WTC11 (cell line): ENCODE results near the gene MPZ. TPM values are rescaled to one million over a fixed set of nuclear protein-coding genes. Genes with fewer than 3 reads are reported as not detected.

ENCODE experiments used
- ATAC-seq: fragments of 200-7000 bp; cut with Tn5 transposase; 2 replicates; pipeline ENCODE4 v1.10.0; 2021; ENCODE audit warnings: mild to moderate bottlenecking, moderate library complexity
- CTCF ChIA-PET: fragments of 300-600 bp; sonication (Branson Sonifier 250); formaldehyde crosslinking; loops from one replicate; lab custom pipeline; 2021; ENCODE audit warnings: antibody characterized with exemption; lab: Charles Lee
- POLR2A ChIA-PET: fragments of 350-600 bp; sonication (Branson Sonifier 250); formaldehyde crosslinking; loops from one replicate; lab custom pipeline; 2021; ENCODE audit warnings: antibody characterized with exemption; lab: Charles Lee
- DNase-seq: peaks from one replicate; pipeline ENCODE4 v3.0.0; 2021; ENCODE audit warnings: low spot score
- H3K27ac Mint-ChIP-seq: 2 replicates; pipeline ENCODE4 v1.8.0; 2021; ENCODE audit warnings: mixed read lengths
- H3K27me3 Mint-ChIP-seq: 2 replicates; pipeline ENCODE4 v1.8.0; 2021; ENCODE audit warnings: low read depth, mild to moderate bottlenecking, moderate library complexity, mixed read lengths
- H3K36me3 Mint-ChIP-seq: 2 replicates; pipeline ENCODE4 v1.8.0; 2021; ENCODE audit warnings: mixed read lengths
- H3K4me1 Mint-ChIP-seq: 2 replicates; pipeline ENCODE4 v1.8.0; 2022; ENCODE audit warnings: mixed read lengths
- H3K4me3 Mint-ChIP-seq: 2 replicates; pipeline ENCODE4 v1.8.0; 2021; ENCODE audit warnings: mild to moderate bottlenecking, moderate library complexity, mixed read lengths
- H3K9me3 Mint-ChIP-seq: 2 replicates; pipeline ENCODE4 v1.8.0; 2021; ENCODE audit warnings: mixed read lengths
- AFF4 ChIP-seq: sonication (generic); formaldehyde crosslinking; IDR thresholded peaks from 2 replicates; pipeline ENCODE4 v1.8.1; 2023; ENCODE audit warnings: mild to moderate bottlenecking, missing genetic modification reagents, borderline replicate concordance
- AR ChIP-seq: fragments of 250-450 bp; sonication (Bioruptor Pico); IDR thresholded peaks from 2 replicates; pipeline ENCODE4 v1.9.0; 2021; ENCODE audit warnings: mild to moderate bottlenecking
- ATF1 ChIP-seq: sonication (generic); formaldehyde crosslinking; IDR thresholded peaks from 2 replicates; pipeline ENCODE4 v1.8.1; 2023; ENCODE audit warnings: mild to moderate bottlenecking, moderate library complexity, missing genetic modification reagents
- ATF2 ChIP-seq: sonication (generic); formaldehyde crosslinking; IDR thresholded peaks from 2 replicates; pipeline ENCODE4 v1.8.1; 2022; ENCODE audit warnings: low read depth, missing genetic modification reagents, borderline replicate concordance
- CREM ChIP-seq: sonication (generic); formaldehyde crosslinking; IDR thresholded peaks from 2 replicates; pipeline ENCODE4 v1.8.1; 2022; ENCODE audit warnings: mild to moderate bottlenecking, missing genetic modification reagents, moderate library complexity
- ETV6 ChIP-seq: sonication (generic); formaldehyde crosslinking; IDR thresholded peaks from 2 replicates; pipeline ENCODE4 v1.8.1; 2022; ENCODE audit warnings: mild to moderate bottlenecking, missing genetic modification reagents
- GABPB1 ChIP-seq: sonication (generic); formaldehyde crosslinking; IDR thresholded peaks from 2 replicates; pipeline ENCODE4 v1.8.1; 2023; ENCODE audit warnings: mild to moderate bottlenecking, missing genetic modification reagents
- GTF2I ChIP-seq: fragments of 250-450 bp; sonication (Bioruptor Pico); conservative IDR thresholded peaks from 2 replicates; pipeline ENCODE4 v1.4.0; 2021; ENCODE audit warnings: mild to moderate bottlenecking
- HMGXB4 ChIP-seq: sonication (generic); formaldehyde crosslinking; IDR thresholded peaks from 2 replicates; pipeline ENCODE4 v1.8.1; 2023; ENCODE audit warnings: mild to moderate bottlenecking, moderate library complexity, missing genetic modification reagents
- IRF2 ChIP-seq: sonication (generic); formaldehyde crosslinking; IDR thresholded peaks from 2 replicates; pipeline ENCODE4 v1.8.0; 2022; ENCODE audit warnings: low read depth, missing genetic modification reagents, borderline replicate concordance
- NFE2L1 ChIP-seq: sonication (generic); formaldehyde crosslinking; IDR thresholded peaks from 2 replicates; pipeline ENCODE4 v1.8.1; 2023; ENCODE audit warnings: missing genetic modification reagents
- NR1H2 ChIP-seq: sonication (generic); formaldehyde crosslinking; IDR thresholded peaks from 2 replicates; pipeline ENCODE4 v1.9.0; 2021; ENCODE audit warnings: mild to moderate bottlenecking, moderate library complexity, missing genetic modification reagents
- NR2C2 ChIP-seq: sonication (generic); formaldehyde crosslinking; IDR thresholded peaks from 2 replicates; pipeline ENCODE4 v1.8.0; 2022; ENCODE audit warnings: mild to moderate bottlenecking, missing genetic modification reagents
- RELA ChIP-seq: sonication (generic); formaldehyde crosslinking; IDR thresholded peaks from 2 replicates; pipeline ENCODE4 v1.8.1; 2022; ENCODE audit warnings: missing genetic modification reagents, mild to moderate bottlenecking, borderline replicate concordance
- SMAD3 ChIP-seq: sonication (generic); formaldehyde crosslinking; IDR thresholded peaks from 2 replicates; pipeline ENCODE4 v1.8.0; 2022; ENCODE audit warnings: missing genetic modification reagents, mild to moderate bottlenecking, borderline replicate concordance
- USF2 ChIP-seq: sonication (generic); formaldehyde crosslinking; IDR thresholded peaks from 2 replicates; pipeline ENCODE4 v1.8.1; 2023; ENCODE audit warnings: mild to moderate bottlenecking, missing genetic modification reagents, moderate library complexity
- ZNF219 ChIP-seq: sonication (generic); formaldehyde crosslinking; IDR thresholded peaks from 2 replicates; pipeline ENCODE4 v1.8.0; 2023; ENCODE audit warnings: missing genetic modification reagents, mild to moderate bottlenecking, borderline replicate concordance
- ZNF317 ChIP-seq: sonication (generic); formaldehyde crosslinking; IDR thresholded peaks from 2 replicates; pipeline ENCODE4 v1.8.1; 2023; ENCODE audit warnings: low read depth, mild to moderate bottlenecking, moderate library complexity, missing genetic modification reagents, borderline replicate concordance
- ZNF425 ChIP-seq: fragments of 250-450 bp; sonication (Bioruptor Pico); conservative IDR thresholded peaks from 2 replicates; pipeline ENCODE4 v1.9.0; 2021; ENCODE audit warnings: mild to moderate bottlenecking
- total RNA-seq: library from RNA; stranded (reverse); gene quantifications from 3 replicates; pipeline ENCODE4 v1.2.3, GENCODE V29; 2021

The MPZ gene
- total RNA-seq, 1 experiment from 2014 or later = 5.2 TPM

GRCh38 chr1:161333166-161333565, 23.4 kb upstream of the MPZ start:
- peaks cover 47% of the 10 kb centered on the region for H3K36me3 Mint-ChIP-seq
- no peak for TF ChIP-seq ATF1 (CRISPR knock-in tag)
- TF ChIP-seq ZNF317 (CRISPR knock-in tag) = no peak
- TF ChIP-seq NR2C2 (CRISPR knock-in tag) = no peak
- no peak for TF ChIP-seq ZNF425
- no peak for TF ChIP-seq NFE2L1
- no peak for TF ChIP-seq HMGXB4 (CRISPR knock-in tag)
- no peak for TF ChIP-seq CREM (CRISPR knock-in tag)
- TF ChIP-seq GTF2I = no peak
- no peaks in the 10 kb centered on the region for H3K9me3 Mint-ChIP-seq
- H3K4me3 Mint-ChIP-seq = no peak overlapping the region
- ChIA-PET CTCF (interaction anchor here (1.0 kb wide), 1 partner anchor 49 kb away, joined by 4 read pairs; no protein-coding TSS in a partner anchor), POLR2A (no interaction called here)
- ATAC-seq (no peak), DNase-seq (no peak)
- no peak overlapping the region for H3K27ac Mint-ChIP-seq
- H3K27me3 Mint-ChIP-seq = no peaks in the 10 kb centered on the region
- no peaks in the 10 kb centered on the region for H3K4me1 Mint-ChIP-seq

- CTCF ChIA-PET = interaction anchor here (0.7 kb wide), 1 partner anchor 59 kb away, joined by 3 read pairs; no protein-coding TSS in a partner anchor
- Mint-ChIP-seq H3K4me3 (no peak overlapping the region), H3K27me3 (no peaks in the 10 kb centered on the region), H3K9me3 (no peaks in the 10 kb centered on the region), H3K27ac (no peak overlapping the region), H3K36me3 (peaks cover 54% of the 10 kb centered on the region), H3K4me1 (no peaks in the 10 kb centered on the region)
- no peak for DNase-seq
- POLR2A ChIA-PET = no interaction called here
- no peak for TF ChIP-seq AR (CRISPR knock-in tag)
- TF ChIP-seq RELA (CRISPR knock-in tag) = no peak
- TF ChIP-seq SMAD3 (CRISPR knock-in tag) = no peak
- no peak for TF ChIP-seq IRF2 (CRISPR knock-in tag)
- ATAC-seq = no peak
Observed at GRCh38 chr1:161330346-161330745, 20.6 kb upstream of the MPZ start.

GRCh38 chr1:161324020-161324419, 14.3 kb upstream of the MPZ start:
- DNase-seq = no peak
- Mint-ChIP-seq H3K4me1 (no peaks in the 10 kb centered on the region), H3K4me3 (no peak overlapping the region), H3K27me3 (no peaks in the 10 kb centered on the region), H3K36me3 (peaks cover 25% of the 10 kb centered on the region), H3K9me3 (no peaks in the 10 kb centered on the region), H3K27ac (0 out of 2 replicates have a peak overlapping the region, but pooled peaks have one; percentile 42)
- CTCF ChIA-PET = no interaction called here
- ATAC-seq = no peak
- POLR2A ChIA-PET = no interaction called here
- TF ChIP-seq ATF2 (CRISPR knock-in tag) (no peak), USF2 (CRISPR knock-in tag) (no peak), AFF4 (CRISPR knock-in tag) (no peak), NR1H2 (CRISPR knock-in tag) (no peak), ETV6 (no peak), IRF2 (CRISPR knock-in tag) (no peak), ZNF219 (CRISPR knock-in tag) (no peak), GABPB1 (CRISPR knock-in tag) (no peak)
